NCI-H187 (cell line): ENCODE results near the gene PCDHB16.

Source experiments
- DNase-seq, 2 experiments: peaks; one replicate each; lab custom pipeline; 2025; lab: John Stamatoyannopoulos, UW

The PCDHB16 gene

DNA sequence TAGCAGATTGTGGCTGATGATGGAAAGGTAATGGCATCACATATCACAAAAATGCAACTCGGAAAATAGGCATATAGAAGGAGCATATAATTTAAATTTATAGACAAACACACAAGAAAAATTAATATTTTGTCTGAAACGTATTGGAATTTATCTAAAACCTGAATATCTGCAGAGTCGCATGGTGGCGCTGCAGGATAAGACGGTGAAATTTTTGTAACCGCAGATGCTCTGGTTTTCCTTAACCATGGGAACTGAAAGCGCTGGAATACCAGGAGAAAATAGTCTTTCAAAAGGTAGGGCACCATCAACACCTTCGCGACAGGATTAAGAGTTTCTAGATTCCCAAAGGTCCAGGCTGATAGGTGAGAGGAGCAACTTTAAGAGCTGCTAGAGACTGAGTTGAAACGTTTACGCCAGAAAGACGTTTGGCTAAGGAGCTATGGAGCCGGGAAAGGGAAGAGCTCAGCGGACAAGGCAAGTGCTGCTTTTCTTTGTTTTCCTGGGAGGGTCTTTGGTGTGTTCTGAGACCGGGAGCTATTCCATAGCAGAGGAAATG lies 52.0 kb downstream of the PCDHB16 start:
- DNase-seq: peak in 1 of 2 experiments; percentile 15
